Naive thymus-derived CD8-positive, alpha-beta T cell (primary cell): ENCODE data around the gene TSPAN17. TPM values are rescaled to one million over a fixed set of nuclear protein-coding genes. Genes with fewer than 3 reads are reported as not detected.

Experiments used
- microRNA-seq: library from miRNA; unstranded; fragments of <30 nt; microRNA quantifications from one replicate; pipeline ENCODE4 v1.2.0, GENCODE V29; 2022; ENCODE audit warnings: borderline microRNAs expressed
- polyA plus RNA-seq, 3 donors: library from polyadenylated mRNA; unstranded; fragments of 300-500 nt; fragmentation: Illumina TruSeq; gene quantifications; one replicate each; pipeline ENCODE4 v1.2.3, GENCODE V29; 2021
- total RNA-seq, 8 experiments: library from RNA in 2 of 8; stranded (reverse) in 2 of 8; gene quantifications; one replicate each; pipeline ENCODE4 v1.2.3 and lab custom pipeline; 2021 to 2026

Gene TSPAN17
- total and polyA plus RNA-seq, 5 experiments from 2014 or later, result 13.5 to 26.0 (median 19.4) TPM

Small RNAs within 50 kb of the gene (microRNA-seq; reads per million reads assigned to microRNA genes)
- not detected for gene MIR4281

Other genes starting within 250 kb of the TSPAN17 start
- 10 to 100 TPM; 34.4 to 36.1 TPM for gene CLTB, start 230.9 kb upstream of the TSPAN17 start, total RNA-seq
- gene CLTB, start 230.9 kb upstream of the TSPAN17 start, polyA plus RNA-seq, result 10 to 100 TPM; 69.2 to 82.7 (median 73.5) TPM
- gene FAF2, start 199.1 kb upstream of the TSPAN17 start, total RNA-seq, result 10 to 100 TPM; 34.7 to 37.8 TPM
- gene FAF2, start 199.1 kb upstream of the TSPAN17 start, polyA plus RNA-seq, result 10 to 100 TPM in 2 of 3 donors, 1 to 10 TPM in 1; 9.5 to 12.0 (median 11.4) TPM
- 100 to 1,000 TPM; 271 to 281 TPM for gene RNF44, start 110.1 kb upstream of the TSPAN17 start, total RNA-seq
- gene RNF44, start 110.1 kb upstream of the TSPAN17 start, polyA plus RNA-seq, result 1 to 10 TPM; 1.2 to 4.1 (median 3.2) TPM
- 1 to 10 TPM; 3.6 to 4.8 TPM for gene CDHR2, start 98.1 kb upstream of the TSPAN17 start, total RNA-seq
- under 1 TPM in 1 of 3 donors, not detected in 2; 0.26 TPM for gene CDHR2, start 98.1 kb upstream of the TSPAN17 start, polyA plus RNA-seq
- gene GPRIN1, start 37.3 kb upstream of the TSPAN17 start, total RNA-seq, result under 1 TPM in 1 of 2 experiments, not detected in 1; 0.11 TPM
- gene GPRIN1, start 37.3 kb upstream of the TSPAN17 start, polyA plus RNA-seq, result under 1 TPM in 2 of 3 donors, not detected in 1; 0.06 to 0.27 TPM
- gene SNCB, start 16.9 kb upstream of the TSPAN17 start, total RNA-seq, result not detected
- not detected for gene SNCB, start 16.9 kb upstream of the TSPAN17 start, polyA plus RNA-seq
- gene EIF4E1B, start 16.8 kb upstream of the TSPAN17 start, total RNA-seq, result not detected
- gene EIF4E1B, start 16.8 kb upstream of the TSPAN17 start, polyA plus RNA-seq, result not detected
- not detected for gene UNC5A, start 163.1 kb downstream of the TSPAN17 start, total RNA-seq
- not detected for gene UNC5A, start 163.1 kb downstream of the TSPAN17 start, polyA plus RNA-seq